Esophagus mucosa (tissue), 1 donor: ENCODE measurements around the gene SAAL1. TPM values are rescaled to one million over a fixed set of nuclear protein-coding genes. Genes with fewer than 3 reads are reported as not detected.
A peak's percentile ranks its signal among the peaks of the same experiment; 100 is the strongest.
"Not testable (repeated sequence)": the region's sequence is repeated elsewhere in the genome, so short reads cannot be mapped to it uniquely, and the experiment has no call there.

Source experiments
- ATAC-seq: fragments of 200-7000 bp; cut with Tn5 transposase; one replicate; pipeline ENCODE4 v1.9.1; 2020
- total RNA-seq: library from RNA; stranded (reverse); gene quantifications from one replicate; pipeline ENCODE4 v1.2.4, GENCODE V29; 2023
- donor health status: DM: yes; HTN: yes; CAD: no.

Gene SAAL1, protein sequence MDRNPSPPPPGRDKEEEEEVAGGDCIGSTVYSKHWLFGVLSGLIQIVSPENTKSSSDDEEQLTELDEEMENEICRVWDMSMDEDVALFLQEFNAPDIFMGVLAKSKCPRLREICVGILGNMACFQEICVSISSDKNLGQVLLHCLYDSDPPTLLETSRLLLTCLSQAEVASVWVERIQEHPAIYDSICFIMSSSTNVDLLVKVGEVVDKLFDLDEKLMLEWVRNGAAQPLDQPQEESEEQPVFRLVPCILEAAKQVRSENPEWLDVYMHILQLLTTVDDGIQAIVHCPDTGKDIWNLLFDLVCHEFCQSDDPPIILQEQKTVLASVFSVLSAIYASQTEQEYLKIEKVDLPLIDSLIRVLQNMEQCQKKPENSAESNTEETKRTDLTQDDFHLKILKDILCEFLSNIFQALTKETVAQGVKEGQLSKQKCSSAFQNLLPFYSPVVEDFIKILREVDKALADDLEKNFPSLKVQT
- 10.4 TPM for total RNA-seq

DNA sequence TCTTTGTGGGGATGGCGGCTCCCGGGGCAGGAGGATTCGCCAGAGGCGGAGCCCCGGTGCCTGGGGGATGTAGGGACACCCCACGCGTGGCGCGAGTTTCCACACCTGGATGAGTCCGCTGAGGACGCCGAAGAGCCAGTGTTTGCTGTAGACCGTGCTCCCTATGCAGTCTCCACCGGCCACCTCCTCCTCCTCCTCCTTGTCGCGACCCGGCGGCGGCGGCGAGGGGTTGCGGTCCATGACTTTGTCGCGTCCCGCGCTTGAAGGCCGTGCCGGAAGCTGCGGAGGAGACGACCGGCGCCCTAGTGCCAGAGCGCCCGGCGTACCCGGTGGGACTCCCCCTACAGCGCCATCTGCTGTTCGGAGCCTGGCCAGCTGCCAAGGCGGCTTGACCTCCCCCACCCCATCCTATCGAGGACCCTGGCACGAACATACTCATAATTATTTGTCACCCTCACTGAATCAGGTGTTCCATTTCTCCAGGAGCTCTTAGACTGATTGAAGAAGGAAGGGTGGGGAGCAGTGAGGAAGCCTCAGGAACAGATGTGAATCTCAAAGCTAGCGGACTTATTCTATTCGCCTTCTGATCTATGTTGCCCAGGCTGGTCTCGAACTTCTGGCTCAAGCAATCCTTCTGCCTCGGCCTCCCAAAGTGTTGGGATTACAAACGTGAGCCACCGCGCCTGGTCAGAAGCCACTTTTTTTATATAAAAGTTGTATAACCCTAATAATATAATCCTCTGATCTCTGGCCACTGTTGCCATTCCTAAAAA lies at the start of gene SAAL1:
Gene SAAL1 (minus strand): TSS at position 281 of the 773 bp plus-strand sequence. CDS start 41 bp downstream, at position 240.
- ATAC-seq, result peak; percentile 87

DNA sequence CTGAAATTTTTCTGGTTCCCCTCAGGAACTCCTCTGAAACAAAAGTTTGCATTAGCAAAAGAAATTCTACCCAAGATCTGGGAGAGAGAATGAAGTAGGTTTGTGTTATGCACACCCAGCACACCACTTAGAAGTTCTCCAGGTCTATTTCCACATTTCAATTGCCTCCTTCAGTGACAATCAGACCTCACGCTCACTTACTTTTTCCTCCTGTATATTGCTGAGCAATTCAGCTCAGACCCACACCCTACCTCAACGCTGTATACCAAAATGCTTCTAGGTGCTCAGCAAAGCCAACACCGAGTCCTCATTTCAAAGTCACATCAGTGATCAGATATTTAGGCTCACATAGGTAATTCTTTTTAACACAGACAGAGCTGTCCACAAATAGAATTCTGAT lies 45.7 kb upstream of the SAAL1 start:
- no peak for ATAC-seq

DNA sequence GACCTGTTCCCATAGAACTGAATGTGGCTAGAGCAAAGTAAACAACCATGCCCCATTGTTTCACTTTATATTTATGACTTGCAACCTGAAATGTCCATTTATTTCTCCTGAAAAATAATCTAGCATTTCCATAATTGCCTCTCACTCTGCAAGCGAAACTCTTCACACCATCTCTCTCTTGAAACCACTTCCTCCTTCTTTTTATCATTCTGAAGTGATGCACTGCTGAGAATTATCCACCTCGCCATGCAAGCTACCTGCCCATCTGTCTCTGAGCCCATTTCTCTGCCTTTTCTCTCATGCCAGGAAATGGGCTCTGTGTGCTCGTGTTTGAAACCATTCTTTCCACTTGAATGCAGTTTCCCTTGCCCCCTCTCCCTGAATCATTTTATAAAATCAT lies 40.0 kb upstream of the SAAL1 start:
- ATAC-seq, result no peak

DNA sequence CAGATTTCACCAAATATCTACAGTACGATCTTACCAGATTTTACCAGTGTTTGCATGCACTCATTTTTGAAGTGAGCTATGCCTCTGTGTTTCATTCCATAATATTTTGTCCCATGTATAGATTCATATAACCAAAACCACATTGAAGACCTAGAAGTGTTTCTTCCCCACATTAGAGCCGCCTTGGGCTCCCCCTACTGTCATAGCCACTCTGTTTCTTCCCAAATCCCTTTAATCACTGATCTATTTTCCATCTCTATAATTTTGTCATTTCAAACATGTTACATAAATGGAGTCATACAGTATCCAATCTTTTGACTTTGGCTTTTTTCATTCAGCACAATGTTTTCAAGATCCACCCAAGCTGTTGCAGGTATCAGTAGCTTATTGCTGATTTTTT lies 39.1 kb upstream of the SAAL1 start:
- ATAC-seq, result no peak

DNA sequence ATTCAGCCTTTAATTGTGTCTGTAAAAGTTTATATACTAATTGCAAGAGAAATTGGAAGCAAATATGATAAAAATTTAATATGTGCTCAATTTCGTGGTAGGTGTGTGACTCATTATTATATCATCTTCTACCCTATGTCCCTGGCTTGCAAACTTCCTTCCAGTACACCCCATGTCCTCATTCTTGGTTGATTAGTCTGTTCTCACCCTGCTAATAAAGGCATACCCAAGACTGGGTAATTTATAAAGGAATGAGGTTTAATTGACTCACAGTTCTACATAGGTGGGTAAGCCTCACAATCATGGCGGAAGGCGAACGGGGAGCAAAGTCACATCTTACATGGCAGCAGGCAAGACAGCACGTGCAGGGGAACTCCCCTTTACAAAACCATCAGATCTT lies 38.4 kb upstream of the SAAL1 start:
- ATAC-seq, result peak; percentile 80

DNA sequence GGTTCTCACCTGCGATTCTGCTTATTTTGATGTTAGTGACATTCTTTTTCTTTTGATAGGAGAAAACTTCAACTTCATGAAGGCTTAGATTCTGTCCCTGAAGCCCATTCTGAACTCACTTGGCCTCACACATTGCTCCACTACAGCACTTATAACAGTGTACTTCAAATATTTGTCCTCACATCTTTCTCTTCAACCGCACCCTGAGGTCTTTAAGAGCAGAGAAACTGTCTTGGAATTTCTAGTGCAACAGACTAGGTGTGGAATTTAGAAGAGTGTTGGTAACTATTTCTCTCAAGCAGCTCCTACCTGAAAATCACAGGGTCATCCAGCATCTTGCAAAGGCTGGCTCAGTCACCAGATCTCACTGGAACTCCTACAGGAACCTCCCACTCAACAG lies 34.3 kb upstream of the SAAL1 start:
- no peak for ATAC-seq

DNA sequence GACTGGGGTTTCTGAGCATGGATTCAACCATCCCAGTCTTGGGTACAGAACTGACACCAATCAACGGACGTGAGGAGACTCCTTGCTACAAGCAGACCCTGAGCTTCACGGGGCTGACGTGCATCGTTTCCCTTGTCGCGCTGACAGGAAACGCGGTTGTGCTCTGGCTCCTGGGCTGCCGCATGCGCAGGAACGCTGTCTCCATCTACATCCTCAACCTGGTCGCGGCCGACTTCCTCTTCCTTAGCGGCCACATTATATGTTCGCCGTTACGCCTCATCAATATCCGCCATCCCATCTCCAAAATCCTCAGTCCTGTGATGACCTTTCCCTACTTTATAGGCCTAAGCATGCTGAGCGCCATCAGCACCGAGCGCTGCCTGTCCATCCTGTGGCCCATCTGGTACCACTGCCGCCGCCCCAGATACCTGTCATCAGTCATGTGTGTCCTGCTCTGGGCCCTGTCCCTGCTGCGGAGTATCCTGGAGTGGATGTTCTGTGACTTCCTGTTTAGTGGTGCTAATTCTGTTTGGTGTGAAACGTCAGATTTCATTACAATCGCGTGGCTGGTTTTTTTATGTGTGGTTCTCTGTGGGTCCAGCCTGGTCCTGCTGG lies 31.4 kb upstream of the SAAL1 start:
- no peak for ATAC-seq

DNA sequence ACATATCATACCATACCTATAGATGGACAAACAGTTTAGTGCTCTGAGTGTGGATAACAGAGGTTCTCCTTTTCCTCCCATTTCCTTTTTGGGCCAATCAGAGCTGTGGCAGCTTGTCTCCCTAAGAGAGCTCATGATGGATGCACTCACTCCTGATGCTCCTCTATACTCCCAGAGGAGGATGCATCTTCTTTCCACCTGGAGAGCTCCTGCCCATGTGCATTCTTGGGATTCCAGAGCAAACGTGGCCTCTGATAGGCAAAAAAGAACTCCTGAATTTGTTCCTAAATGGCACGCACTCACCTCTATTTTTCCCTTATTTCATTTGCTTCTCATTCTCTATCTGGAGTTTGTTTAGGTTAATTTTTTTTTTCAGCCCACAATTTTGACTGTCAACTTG lies 29.4 kb upstream of the SAAL1 start:
- no peak for ATAC-seq

DNA sequence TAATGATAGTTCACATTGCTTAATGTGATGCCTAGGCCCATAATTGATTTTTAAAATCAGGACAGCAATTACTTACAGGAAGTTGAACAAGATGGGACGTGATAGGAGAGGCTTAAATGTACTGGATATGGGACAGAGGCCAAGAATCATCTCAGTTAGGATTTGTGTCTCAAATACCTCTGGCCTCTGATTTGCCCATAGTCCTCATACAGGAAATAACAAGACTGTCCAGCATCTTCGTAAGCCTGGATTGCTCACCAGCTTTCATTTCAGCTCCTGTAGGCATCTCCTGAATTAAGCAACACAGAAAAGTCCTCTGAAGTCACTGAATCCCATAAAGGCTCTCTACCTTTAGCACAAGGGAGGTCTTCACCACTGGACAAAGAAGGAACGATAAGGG lies 26.5 kb upstream of the SAAL1 start, which contains the start of gene MRGPRX3:
Gene MRGPRX3 (plus strand): TSS at position 231 of the 400 bp plus-strand sequence. CDS start 4,632 bp downstream, outside the sequence.
- peak; percentile 65 for ATAC-seq

DNA sequence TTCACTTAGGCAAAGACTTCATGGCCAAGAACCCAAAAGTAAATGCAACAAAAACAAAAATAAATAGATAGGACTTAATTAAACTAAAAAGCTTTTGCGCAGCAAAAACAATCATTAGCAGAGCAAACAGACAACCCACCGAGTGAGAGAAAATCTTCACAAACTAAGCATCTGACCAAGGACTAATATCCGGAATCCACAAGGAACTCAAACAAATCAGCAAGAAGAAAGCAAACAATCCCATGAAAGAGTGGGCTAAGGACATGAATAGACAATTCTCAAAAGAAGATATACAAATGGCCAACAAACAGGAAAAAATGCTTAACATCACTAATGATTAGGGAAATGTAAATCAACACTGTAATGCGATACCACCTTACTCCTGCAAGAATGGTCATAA lies 25.2 kb upstream of the SAAL1 start:
- ATAC-seq, result not testable (repeated sequence)

DNA sequence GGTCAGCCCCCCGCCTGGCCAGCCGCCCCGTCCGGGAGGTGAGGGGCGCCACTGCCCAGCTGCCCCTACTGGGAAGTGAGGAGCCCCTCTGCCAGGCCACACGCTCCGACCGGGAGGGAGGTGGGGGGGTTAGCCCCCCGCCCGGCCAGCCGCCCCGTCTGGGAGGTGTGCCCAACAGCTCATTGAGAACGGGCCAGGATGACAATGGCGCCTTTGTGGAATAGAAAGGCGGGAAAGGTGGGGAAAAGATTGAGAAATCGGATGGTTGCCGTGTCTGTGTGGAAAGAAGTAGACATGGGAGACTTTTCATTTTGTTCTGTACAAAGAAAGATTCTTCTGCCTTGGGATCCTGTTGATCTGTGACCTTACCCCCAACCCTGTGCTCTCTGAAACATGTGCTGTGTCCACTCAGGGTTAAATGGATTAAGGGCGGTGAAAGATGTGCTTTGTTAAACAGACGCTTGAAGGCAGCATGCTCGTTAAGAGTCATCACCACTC lies 15.5 kb upstream of the SAAL1 start:
- ATAC-seq, result not testable (repeated sequence)

DNA sequence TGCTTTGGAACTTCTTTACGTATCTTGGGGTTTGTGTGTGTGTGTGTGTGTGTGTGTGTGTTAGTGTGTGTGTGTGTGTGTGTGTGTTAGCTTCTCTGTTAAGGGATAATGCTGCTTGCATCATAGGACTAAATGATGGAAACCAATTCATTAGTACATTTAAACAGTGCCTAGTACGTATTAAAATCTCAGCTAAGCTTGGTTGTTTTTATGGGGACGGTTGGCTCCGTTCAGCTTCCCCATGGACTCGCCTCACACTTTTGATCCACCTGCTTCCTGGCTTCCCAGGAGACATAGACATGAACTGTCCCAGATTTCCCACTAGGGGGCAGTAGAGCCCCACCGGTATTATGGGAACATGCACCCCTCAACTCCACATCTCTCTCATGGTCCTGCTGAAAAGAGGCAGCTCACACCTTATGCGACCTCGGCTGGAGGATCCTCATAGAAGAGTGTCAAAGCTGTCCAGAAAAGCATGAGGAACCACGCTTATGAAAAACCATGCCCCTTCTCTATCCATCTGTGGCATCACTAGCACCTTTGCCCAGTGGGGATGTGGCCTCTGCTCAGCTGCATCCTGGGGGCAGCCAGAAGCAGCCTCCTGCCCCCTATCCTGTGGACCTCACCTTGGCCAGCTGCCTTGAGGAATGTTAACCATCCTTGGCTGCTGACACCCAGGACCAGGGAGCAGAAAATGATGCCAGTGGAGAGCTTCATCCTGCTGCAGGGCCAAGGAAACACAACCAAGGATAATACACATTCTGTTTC lies 9.7 kb upstream of the SAAL1 start:
- peak; percentile 87 for ATAC-seq

DNA sequence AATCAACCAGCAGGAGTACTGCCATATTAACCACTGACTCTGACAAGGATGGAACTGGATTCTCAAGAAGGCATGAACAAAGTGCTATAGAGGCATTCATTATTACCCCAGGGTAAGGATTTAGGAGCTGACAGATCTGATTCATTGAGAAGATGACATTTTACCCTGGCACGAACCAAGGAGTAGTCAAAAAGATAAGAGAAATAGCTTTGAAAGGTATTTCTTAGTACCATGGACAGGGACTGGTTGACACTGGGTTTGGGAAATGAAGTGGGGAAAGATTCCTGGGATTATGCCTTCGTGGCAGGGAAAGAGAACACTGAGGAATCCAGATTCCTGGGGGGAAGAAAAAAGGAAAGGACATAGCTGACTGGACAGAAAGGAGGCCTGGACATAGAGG lies 5.1 kb upstream of the SAAL1 start:
- ATAC-seq, result no peak

DNA sequence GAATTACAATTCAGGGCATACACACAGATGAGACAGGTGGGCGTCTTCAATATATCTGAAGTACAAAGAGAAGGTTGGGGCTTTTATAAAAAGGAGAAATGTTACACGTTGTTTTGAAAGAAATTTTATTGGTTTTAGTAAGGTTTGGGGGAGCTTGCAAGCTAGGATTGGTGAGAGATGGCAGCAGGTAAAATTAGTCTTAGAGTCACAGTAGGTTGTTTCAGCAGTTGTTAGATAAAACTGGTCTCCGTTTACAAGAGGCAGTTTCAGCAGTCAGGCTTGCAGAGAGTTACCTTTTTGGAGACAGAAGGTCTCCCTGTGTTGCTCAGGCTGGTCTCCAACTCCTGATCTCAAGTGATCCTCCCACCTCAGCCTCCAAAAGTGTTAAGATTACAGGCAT lies 2.4 kb upstream of the SAAL1 start:
- no peak for ATAC-seq

DNA sequence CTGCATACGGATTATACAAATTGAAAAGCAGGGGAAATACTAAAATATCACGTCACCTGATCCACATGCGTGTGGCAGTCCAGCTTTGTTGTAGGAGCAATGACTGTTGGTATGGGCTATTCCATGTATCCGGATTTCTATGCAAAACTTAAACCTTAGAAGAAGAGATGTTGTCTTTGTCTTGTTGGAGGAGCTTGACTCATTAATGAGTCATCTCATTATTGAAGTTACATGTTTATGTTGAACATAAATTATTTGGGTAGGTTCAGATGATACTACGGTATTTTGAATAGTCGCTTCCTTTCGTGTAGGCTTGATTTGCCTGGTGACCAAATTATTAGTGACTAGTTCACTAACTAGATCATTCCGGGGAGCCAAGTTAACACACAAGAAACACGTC lies 806 bp upstream of the SAAL1 start:
- ATAC-seq, result peak; percentile 41

DNA sequence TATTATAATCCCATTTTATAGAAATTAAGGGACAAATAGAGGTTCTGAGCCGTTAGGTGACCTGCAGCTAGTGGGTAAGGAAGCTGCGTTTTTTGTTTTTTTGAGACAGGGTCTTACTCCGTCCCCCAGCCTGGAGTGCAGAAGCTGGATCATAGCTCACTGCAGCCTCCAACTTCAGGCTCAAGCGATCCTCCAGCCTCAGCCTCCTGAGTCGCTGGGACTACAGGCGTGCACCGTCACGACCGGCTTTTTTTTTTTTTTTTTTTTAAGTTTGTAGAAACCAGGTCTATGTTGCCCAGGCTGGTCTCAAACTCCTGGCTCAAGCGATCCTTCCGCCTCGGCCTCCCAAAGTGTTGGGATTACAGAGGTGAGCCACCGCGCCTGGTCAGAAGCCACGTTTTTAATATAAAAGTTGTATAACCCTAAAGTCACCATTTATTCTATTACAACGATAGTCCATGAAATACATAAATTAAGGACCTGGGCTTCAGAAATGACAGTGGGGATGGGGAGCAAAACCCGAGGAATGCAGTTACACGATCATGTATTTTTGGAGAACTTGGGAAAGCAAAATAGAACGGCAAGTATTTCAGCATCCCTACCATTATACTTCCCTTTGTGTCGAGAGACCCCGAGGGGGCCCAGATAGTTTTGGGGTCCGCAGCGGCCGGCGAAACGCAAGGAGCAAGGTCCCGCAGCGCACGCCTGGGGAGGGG lies 638 bp downstream of the SAAL1 start:
- no peak for ATAC-seq

DNA sequence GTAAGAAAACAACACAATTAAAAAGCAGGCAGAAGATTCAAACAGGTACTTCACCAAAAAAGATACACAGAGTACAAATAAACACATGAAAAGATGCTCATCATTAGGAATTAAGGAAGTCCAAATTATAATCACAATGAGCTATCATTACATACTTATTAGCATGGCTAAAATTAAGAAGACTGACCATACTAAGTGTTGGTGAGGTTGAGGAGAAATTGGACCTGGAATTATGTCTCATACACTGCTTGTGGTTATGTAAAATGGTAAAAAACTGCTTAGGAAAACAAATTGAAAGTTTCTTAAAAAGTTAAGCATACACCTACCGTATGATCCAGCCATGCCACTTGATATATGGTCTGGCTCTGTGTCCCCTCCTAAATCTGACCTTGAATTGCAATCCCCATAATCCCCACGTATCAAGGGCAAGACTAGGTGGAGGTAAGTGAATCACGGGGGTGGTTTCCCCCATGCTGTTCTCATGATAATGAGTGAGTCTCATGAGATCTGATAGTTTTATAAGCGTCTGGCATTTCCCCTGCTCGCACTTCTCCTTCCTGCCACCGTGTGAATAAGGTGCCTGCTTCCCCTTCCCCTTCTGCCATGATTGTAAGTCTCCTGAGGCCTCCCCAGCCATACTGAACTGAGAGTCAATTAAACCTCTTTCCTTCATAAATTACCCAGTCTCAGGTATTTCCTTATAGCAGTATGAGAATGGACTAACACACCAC lies 4.8 kb downstream of the SAAL1 start:
- no peak for ATAC-seq

DNA sequence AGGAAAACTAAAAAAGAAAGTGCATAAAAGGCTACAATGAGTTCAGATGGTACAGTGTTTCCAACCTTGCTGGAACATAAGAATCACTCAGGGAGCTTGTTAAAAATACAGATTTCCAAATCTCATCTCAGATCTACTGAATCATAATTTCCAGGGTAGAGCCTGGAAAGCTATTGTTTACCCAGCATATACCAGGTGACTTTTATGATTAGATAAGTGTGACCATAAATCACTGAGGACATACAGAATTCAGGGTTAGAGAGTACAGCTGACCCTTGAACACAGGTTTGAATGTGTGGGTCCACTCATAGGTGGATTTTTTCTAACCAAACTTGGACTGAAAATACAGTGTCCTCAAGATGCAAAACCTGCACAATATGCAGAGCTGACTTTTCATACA lies 11.9 kb downstream of the SAAL1 start:
- ATAC-seq, result no peak

DNA sequence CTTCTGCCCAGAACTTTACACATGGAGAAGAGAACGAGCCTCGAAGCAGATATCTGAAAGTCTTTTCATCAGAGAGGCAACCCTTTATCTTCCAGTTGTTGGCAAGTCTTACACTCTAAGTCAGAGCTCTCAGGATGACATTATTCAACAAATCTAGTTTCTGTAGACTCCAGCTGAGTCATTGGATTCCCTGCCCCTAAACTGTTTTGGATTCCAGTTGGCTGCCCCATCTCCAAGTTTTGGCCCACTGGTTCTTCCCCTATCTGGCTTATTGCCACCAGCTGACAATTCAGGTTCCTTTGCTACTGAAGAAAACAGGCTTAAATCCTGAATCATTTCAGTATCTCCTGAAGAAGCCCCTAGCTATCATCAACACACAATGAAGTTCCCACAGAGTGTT lies 14.2 kb downstream of the SAAL1 start:
- ATAC-seq, result no peak

DNA sequence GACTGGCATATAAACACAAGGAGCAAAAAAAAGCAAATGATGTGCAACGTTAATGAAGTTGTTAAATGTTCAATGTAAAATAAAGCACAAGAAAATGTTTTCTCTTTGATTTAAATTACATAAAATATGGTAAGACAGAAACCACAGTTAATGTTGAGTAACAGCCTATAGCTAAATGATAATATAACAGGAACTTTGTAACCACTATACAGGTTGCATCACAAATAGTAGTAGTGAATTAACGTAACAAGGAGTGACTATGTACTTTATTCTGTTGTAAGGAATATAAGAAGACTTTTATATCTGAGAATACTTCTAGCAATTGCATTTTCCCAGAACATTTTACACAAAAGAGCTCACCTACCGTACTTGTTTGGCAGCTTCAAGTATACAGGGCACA lies 16.9 kb downstream of the SAAL1 start:
- ATAC-seq, result no peak

DNA sequence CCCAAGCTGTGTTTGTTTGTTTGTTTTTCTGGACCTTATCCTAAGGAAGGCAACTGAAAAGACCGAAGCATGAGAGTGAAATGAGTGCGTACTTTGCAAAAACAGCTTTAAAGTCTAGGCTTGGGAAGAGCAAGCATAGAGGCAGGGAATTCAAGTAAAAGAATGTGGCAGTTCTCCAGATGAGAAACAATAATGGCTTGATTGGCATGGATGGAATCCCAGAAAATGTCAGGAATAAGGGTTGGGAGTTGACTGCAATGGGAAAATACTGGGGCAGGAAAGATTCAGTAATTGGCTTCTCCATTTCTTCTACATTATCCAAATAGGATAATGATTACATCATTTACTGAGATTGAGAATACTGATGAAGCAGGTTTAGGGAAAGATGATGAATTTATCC lies 17.5 kb downstream of the SAAL1 start:
- no peak for ATAC-seq
